ENCODE data around the gene EPHX1.
A peak's percentile ranks its signal among the peaks of the same experiment; 100 is the strongest.
"Not testable (repeated sequence)": the region's sequence is repeated elsewhere in the genome, so short reads cannot be mapped to it uniquely, and the experiment has no call there.

EPHX1 gene

GRCh38 chr1:225809842-225810578, at the start of gene EPHX1:
Gene EPHX1 (plus strand): TSS chr1:225810124. CDS start chr1:225828730, 18,606 bp downstream.
- DNase-seq (ENCODE audit: low read depth): peak; percentile 36

- DNase-seq (ENCODE audit: low read depth): no peak
These were observed 49.4 kb upstream of the EPHX1 start for GRCh38 chr1:225760531-225760930.

DNA sequence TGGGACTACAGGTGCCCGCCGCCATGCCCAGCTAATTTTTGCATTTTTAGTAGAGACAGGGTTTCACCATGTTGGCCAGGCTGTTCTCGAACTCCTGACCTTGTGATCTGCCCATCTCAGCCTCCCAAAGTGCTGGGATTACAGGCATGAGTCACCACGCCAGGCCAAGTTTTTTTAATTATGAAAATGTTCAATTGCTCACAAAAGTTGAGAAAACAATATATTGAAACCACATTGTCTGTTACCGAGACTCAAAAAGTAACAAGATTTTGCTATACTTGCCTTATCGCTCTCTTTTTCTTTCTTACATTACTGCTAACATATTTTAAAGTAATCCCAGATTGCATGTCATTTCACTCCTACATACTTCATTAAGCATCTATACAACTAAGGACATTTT, 48.5 kb upstream of the EPHX1 start:
- DNase-seq (ENCODE audit: low read depth): not testable (repeated sequence)

GRCh38 chr1:225762002-225762441, 47.9 kb upstream of the EPHX1 start:
- DNase-seq (ENCODE audit: low read depth): no peak

- DNase-seq (ENCODE audit: low read depth): no peak
These were observed 47.5 kb upstream of the EPHX1 start for GRCh38 chr1:225762444-225762843.

DNA sequence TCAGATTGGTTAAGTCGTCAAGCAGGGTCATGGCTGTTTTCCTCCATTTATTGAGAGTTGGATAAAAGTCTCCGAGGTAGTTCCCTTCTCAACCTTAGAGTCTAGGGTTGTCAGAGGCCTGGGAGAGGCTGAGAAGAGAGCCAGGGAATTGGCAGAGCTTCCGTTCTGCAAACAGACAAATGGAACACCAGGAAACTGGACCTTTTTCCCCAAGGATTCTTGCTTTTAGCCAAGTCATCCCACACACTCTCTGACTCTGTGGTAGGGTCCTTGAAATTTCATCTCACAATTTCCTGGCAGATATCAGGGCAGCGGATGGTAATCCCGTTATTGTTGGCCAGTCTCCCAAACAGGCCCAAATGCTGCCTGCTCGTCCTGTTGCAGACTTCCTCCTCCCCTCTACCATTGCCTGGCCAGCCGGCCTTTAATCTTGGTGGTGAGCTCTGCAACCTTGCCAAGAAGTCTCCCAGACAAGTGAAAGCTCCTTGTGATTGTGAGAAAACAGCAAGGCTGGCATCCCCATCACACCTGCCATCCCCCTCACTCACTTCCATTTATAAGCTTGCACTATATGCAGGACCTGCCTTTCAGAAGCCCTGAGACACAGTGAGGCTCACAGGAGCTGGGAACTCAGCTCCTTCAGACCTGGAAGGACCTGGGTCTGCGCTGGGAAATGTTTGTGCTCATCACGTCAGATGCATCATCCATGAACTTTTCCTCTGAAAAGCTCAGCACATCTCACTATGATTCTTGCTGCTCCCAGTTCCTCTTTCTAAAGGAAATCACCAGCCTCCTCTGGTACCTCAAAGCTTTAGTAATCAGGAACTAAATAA, 46.0 kb upstream of the EPHX1 start:
- no peak for DNase-seq (ENCODE audit: low read depth)

- DNase-seq (ENCODE audit: low read depth): no peak
These were observed 43.8 kb upstream of the EPHX1 start for GRCh38 chr1:225765982-225766674.

GRCh38 chr1:225766967-225767633, 42.8 kb upstream of the EPHX1 start:
- no peak for DNase-seq (ENCODE audit: low read depth)

DNA sequence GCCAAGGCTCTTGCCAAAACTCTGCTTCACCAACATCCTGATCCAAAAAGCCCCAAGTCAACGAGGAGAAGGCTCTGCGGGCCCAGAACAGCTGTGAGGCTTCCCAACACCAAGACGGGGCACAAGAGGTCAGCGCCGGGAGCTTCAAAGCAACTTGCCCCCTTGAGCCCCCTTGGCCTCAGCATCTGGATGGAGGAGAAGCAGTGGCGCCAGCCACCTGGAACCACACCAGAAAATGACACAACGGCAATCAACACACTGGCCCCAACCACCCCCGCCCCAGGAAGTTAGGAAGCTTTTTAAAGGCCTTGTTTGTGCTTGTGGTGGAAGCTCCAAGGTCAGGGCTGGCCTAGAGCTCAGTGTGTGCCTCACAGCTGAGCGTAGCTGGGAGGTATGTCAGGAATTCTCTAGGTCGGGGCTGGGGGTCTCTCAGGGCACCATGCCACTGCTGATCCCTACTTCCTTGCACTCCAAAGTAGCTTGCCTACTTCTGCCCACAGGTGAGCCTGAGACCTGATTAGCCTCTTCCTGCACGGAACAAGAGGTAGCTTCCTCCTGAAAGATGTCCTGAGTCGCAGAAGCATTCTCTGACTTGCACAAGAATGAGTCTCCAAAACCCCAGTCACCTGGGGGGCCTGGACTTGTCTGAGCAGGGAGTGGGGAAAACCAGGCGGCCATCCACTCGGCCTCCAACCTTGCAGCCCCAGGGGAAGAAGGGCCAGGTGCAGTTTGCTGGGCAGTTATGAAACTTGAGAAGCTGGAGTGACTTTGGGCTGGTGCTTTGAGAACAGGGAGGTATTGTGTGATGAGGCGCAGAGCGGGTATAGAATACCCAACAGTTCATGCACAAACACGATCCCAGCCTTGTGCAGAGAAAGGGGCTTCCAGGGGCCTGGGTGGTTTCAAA, 42.0 kb upstream of the EPHX1 start:
- no peak for DNase-seq (ENCODE audit: low read depth)

DNA sequence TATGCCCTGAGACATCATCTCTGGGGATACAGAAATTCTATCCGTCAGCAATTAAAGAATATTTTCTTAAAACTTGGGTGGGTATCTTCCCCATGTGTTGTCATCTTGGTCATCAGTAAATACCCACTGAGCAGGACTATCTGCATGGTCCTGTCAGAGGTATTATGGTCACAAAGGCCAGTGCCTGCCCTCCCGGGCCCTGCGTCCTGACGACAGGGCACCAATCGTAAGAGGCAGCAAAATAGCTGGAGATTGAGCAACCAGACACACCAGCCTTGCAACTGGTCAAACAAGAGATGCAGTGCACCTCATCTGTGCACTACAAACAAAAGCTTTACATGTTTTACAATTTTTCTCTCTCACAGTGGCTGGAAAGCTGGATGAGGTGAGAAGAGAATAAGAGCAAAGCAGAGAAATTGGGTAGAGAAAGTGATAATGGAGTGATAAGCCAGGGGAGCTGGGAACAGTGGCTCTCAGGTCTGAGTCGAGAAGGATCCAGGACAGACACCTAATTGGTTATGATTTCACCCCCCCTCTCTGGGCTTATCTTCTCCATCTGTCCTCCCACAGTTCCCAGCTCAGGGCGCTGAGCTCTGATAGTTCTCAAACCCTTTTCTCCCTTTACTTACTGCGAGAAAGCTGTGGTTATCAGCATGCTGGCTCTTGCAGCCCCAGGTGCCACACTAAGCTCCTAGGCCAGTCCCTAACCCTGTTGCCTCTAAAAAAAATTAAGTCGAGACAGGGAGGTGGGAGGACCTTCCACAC, 41.1 kb upstream of the EPHX1 start:
- DNase-seq (ENCODE audit: low read depth): no peak

DNA sequence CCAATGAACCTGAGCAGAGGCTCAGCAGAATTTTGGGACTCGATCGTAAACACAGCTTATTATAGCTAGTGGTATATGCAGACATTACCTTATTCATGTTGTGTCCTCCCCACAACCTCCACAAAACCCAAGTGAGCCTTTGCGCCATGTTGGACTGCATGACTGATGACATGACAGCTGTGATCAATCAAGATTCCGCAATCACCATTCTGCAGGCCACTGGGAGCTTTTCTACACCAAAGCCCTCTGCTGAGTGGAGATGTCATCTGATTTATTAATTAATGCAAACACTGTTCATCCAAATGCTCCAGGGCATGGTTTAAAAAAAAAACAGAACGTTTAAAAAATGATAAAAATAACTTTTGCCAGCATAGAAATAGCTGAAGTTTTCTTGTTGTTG, 40.2 kb upstream of the EPHX1 start:
- DNase-seq (ENCODE audit: low read depth): no peak

DNA sequence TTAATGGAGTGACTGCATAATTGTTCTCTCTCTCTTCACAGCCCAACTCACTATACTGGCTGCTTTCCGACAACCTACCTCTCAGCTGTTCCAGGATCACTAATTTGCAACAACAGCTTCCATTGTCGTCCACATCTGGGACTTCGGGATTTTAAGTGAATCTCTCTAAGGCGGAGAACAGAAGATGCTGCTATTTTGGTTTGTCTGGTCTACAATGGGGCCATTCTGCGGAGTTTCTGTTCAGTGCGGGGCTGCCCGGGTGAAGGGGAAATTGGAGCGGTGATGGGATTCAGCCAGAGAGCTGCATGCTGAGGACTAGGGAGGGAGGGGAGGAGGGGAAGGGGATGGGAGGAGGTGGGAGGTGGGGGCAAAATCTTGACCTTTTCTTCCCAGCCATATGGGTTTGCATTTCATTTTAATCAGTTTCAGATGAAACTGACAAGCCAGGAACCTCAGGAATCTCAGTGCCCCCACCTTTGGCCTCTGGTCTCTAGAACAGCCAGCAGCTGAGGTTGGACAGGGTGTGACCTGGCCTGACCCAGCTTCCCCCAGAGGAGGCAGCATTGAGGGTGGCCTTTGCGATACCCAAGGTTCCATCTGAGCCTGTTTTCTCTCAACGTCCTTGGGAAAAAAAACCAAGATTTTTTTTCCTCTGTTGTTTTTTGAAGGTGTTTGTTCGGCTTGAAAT, 39.2 kb upstream of the EPHX1 start:
- DNase-seq (ENCODE audit: low read depth): no peak

GRCh38 chr1:225771661-225772322, 38.1 kb upstream of the EPHX1 start:
- no peak for DNase-seq (ENCODE audit: low read depth)

- no peak for DNase-seq (ENCODE audit: low read depth)
These were observed 37.6 kb upstream of the EPHX1 start for GRCh38 chr1:225772323-225772768.

DNA sequence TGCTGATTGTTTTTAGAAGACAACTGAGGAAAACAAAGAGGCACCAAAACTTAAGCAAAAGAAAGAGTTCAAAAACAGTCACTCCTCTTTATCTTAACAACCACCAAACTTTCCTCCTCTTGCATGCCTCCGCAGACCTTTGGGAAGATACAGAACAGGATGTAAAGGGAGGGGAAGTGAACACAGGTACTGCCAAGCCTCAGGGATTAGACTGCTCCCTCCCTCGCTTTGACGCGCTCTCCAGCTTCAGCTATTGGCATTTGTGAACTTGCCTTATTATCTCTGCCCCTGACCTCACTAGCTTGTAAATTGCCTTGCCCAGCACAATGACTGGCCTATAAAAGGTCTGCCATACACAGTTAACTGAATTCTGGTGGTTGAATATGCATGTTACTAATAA, 37.1 kb upstream of the EPHX1 start:
- DNase-seq (ENCODE audit: low read depth): no peak

DNA sequence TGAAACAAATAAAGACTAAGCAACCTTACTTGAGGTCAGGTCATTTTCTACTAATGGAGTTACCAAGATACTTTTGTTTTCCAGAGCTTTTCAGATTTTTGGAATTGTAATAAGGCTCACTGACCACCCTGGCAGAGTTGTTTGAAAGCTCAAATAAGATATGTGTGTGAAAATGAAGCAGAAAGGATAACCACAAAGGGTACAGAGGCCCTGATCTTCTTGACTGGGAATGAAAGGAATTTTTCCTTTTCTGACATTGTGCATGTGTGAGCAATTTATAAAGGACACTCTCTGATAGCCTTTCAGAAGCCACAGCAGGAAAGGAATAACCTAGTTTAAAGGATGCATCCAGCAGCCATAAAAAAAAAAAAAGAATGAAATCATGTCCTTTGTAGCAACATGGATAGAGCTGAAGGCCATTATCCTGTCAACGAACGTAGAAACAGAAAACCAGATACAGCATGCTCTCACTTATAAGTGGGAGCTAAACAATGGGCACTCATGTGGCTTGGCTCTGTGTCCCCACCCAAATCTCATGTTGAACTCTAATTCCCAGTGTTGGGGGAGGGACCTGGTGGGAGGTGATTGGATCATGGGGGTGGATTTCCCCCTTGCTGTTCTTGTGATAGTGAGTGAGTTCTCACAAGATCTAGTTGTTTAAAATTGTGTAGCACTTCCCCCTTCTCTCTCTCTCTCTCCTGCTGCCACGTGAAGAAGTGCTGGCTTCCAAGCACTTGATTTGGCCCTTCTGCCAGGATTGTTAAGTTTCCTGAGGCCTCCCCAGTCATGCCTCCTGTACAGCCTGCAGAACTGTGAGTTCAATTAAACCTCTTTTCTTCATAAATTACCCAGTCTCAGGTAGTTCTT, 35.4 kb upstream of the EPHX1 start:
- no peak for DNase-seq (ENCODE audit: low read depth)

- no peak for DNase-seq (ENCODE audit: low read depth)
These were observed 33.6 kb upstream of the EPHX1 start for GRCh38 chr1:225776294-225776693.

- DNase-seq (ENCODE audit: low read depth): peak; percentile 0
These were observed 32.8 kb upstream of the EPHX1 start for GRCh38 chr1:225777058-225777582.

Measured in stimulated activated CD8-positive, alpha-beta memory T cell treated with anti-CD3 and anti-CD28 coated beads, Interleukin-15, amount 100 ng/mL, for 1 hour (primary cell).